Measurements from ENCODE around the gene WIZ. TPM values are rescaled to one million over a fixed set of nuclear protein-coding genes. Genes with fewer than 3 reads are reported as not detected.

The WIZ gene
- total RNA-seq, 1 experiment from 2014 or later = 72.3 TPM

GRCh38 chr19:15394426-15394825 is 55.3 kb downstream of the WIZ start:
- DNase-seq (ENCODE audit: low spot score) = no peak
- POLR2A ChIA-PET (ENCODE audit: low non-redundant PET) = no interaction called here
- H3K27ac ChIP-seq (ENCODE audit: low read depth, low read length, poor library complexity, severe bottlenecking) = no peak overlapping the region
- no peaks in the 10 kb centered on the region for H3K27me3 ChIP-seq (replicated peaks; ENCODE audit: insufficient read depth, low read depth, low read length, poor library complexity)
- no peaks in the 10 kb centered on the region for H3K9me3 ChIP-seq (ENCODE audit: low read depth, low read length, poor library complexity, severe bottlenecking)
- H3K4me1 ChIP-seq (ENCODE audit: insufficient read depth, low read length, poor library complexity, severe bottlenecking) = peaks cover 5% of the 10 kb centered on the region
- intact Hi-C loops (cut with micrococcal nuclease; ENCODE audit: unreplicated experiment) = no loop called here
- no TSS peak for BruUV-seq (replicated peaks)
- TF ChIP-seq CTCF (conservative IDR thresholded peaks at IDR 0.05; ENCODE audit: low read depth, low read length) (no peak), EZH2 (IDR thresholded peaks at IDR 0.05; ENCODE audit: borderline replicate concordance, low read depth, low read length, poor library complexity, severe bottlenecking) (no peak)
- CTCF ChIA-PET = no interaction called here
- H3K36me3 ChIP-seq (ENCODE audit: insufficient read depth, low read length, poor library complexity, severe bottlenecking) = peaks cover 71% of the 10 kb centered on the region
- no peak overlapping the region for H3K4me3 ChIP-seq (ENCODE audit: low read depth, low read length, poor library complexity, severe bottlenecking)

GRCh38 chr19:15393963-15394362 is 55.8 kb downstream of the WIZ start:
- Histone ChIP-seq H3K27me3 (replicated peaks; ENCODE audit: insufficient read depth, low read depth, low read length, poor library complexity) (no peaks in the 10 kb centered on the region), H3K4me3 (ENCODE audit: low read depth, low read length, poor library complexity, severe bottlenecking) (no peak overlapping the region), H3K36me3 (ENCODE audit: insufficient read depth, low read length, poor library complexity, severe bottlenecking) (peaks cover 66% of the 10 kb centered on the region), H3K27ac (ENCODE audit: low read depth, low read length, poor library complexity, severe bottlenecking) (no peak overlapping the region), H3K9me3 (ENCODE audit: low read depth, low read length, poor library complexity, severe bottlenecking) (no peaks in the 10 kb centered on the region), H3K4me1 (ENCODE audit: insufficient read depth, low read length, poor library complexity, severe bottlenecking) (peaks cover 5% of the 10 kb centered on the region)
- no peak for DNase-seq (ENCODE audit: low spot score)
- no TSS peak for BruUV-seq (replicated peaks)
- ChIA-PET POLR2A (ENCODE audit: low non-redundant PET) (no interaction called here), CTCF (no interaction called here)
- intact Hi-C loops (cut with micrococcal nuclease; ENCODE audit: unreplicated experiment) = no loop called here
- TF ChIP-seq EZH2 (IDR thresholded peaks at IDR 0.05; ENCODE audit: borderline replicate concordance, low read depth, low read length, poor library complexity, severe bottlenecking) = no peak
- no peak for TF ChIP-seq CTCF (conservative IDR thresholded peaks at IDR 0.05; ENCODE audit: low read depth, low read length)

GRCh38 chr19:15390814-15391213 is 58.9 kb downstream of the WIZ start:
- H3K36me3 ChIP-seq (ENCODE audit: insufficient read depth, low read length, poor library complexity, severe bottlenecking) = peaks cover 49% of the 10 kb centered on the region
- DNase-seq (ENCODE audit: low spot score) = no peak
- BruUV-seq (replicated peaks) = no TSS peak
- H3K4me3 ChIP-seq (ENCODE audit: low read depth, low read length, poor library complexity, severe bottlenecking) = no peak overlapping the region
- intact Hi-C loops (cut with micrococcal nuclease; ENCODE audit: unreplicated experiment) = no loop called here
- no peaks in the 10 kb centered on the region for H3K9me3 ChIP-seq (ENCODE audit: low read depth, low read length, poor library complexity, severe bottlenecking)
- H3K27ac ChIP-seq (ENCODE audit: low read depth, low read length, poor library complexity, severe bottlenecking) = peak overlapping the region; percentile 16
- POLR2A ChIA-PET (ENCODE audit: low non-redundant PET) = no interaction called here
- CTCF ChIA-PET = no interaction called here
- TF ChIP-seq EZH2 (IDR thresholded peaks at IDR 0.05; ENCODE audit: borderline replicate concordance, low read depth, low read length, poor library complexity, severe bottlenecking) (no peak), CTCF (conservative IDR thresholded peaks at IDR 0.05; ENCODE audit: low read depth, low read length) (no peak)
- no peaks in the 10 kb centered on the region for H3K27me3 ChIP-seq (replicated peaks; ENCODE audit: insufficient read depth, low read depth, low read length, poor library complexity)
- peaks cover 5% of the 10 kb centered on the region for H3K4me1 ChIP-seq (ENCODE audit: insufficient read depth, low read length, poor library complexity, severe bottlenecking)
